Right lobe of liver (tissue), 4 donors: ENCODE data around the gene PIAS1.

Experiments used
- POLR2A ChIP-seq: fragments of 450-650 bp; IDR thresholded peaks from one replicate; pipeline ENCODE4 v1.6.1; 2017; ENCODE audit warnings: antibody characterized with exemption, mild to moderate bottlenecking
- TF ChIP-seq, protein P1 (sequence below), 4 donors: fragments of 200-600 bp in 3 of 4; fragments of 450-650 bp in 1 of 4; IDR thresholded peaks; one replicate each; pipeline versions ENCODE4 v1.5.1 to v1.8.0; 2016 to 2022; ENCODE audit warnings: antibody characterized with exemption in 4 of 4, mild to moderate bottlenecking in 2 of 4
- donor health status: DM: no; HTN: no; CAD: no.
- donor health status: DM: no; HTN: no; CAD: no.
- donor health status: DM: no; HTN: yes; CAD: no.

DNA sequence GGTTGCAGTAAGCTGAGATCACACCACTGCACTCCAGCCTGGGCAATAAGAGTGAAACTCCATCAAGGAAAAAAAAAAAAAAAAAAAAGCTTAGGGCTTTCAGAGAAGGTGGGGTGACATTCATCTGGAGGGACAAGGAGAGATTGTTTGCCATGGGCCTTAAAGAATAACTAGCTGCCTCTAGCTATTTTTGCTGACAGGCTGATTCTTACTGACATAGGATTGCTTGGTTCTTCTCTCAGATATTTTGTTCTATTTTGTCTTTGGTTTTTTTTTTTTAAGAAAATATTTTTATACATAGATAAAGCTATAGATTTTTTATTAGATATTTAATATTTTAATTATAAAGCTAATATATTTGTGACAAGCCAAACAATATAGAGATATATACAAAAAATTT is 24.2 kb upstream of the PIAS1 start:
- no peak for TF ChIP-seq POLR2A
- TF ChIP-seq, protein P1, sequence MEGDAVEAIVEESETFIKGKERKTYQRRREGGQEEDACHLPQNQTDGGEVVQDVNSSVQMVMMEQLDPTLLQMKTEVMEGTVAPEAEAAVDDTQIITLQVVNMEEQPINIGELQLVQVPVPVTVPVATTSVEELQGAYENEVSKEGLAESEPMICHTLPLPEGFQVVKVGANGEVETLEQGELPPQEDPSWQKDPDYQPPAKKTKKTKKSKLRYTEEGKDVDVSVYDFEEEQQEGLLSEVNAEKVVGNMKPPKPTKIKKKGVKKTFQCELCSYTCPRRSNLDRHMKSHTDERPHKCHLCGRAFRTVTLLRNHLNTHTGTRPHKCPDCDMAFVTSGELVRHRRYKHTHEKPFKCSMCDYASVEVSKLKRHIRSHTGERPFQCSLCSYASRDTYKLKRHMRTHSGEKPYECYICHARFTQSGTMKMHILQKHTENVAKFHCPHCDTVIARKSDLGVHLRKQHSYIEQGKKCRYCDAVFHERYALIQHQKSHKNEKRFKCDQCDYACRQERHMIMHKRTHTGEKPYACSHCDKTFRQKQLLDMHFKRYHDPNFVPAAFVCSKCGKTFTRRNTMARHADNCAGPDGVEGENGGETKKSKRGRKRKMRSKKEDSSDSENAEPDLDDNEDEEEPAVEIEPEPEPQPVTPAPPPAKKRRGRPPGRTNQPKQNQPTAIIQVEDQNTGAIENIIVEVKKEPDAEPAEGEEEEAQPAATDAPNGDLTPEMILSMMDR (IDR thresholded peaks at IDR 0.05) = no peak
